HG03575 (cell line): ENCODE measurements around the gene TTF2.
"Not testable (repeated sequence)": the region's sequence is repeated elsewhere in the genome, so short reads cannot be mapped to it uniquely, and the experiment has no call there.

Source experiments
- ATAC-seq: cut with Tn5 transposase; IDR thresholded peaks from one replicate; pipeline ENCODE4 v1.9.1; 2021; ENCODE audit not compliant: unreplicated experiment, insufficient number of reproducible peaks, low FRiP score; ENCODE audit errors: extremely low read depth

The TTF2 gene

GRCh38 chr1:117138106-117138505 is 78.0 kb downstream of the TTF2 start:
- ATAC-seq: no peak

- ATAC-seq: no peak
Measured at GRCh38 chr1:117138561-117138960, 78.4 kb downstream of the TTF2 start.

GRCh38 chr1:117142200-117142599 is 82.1 kb downstream of the TTF2 start:
- ATAC-seq: no peak

- no peak for ATAC-seq
Measured at GRCh38 chr1:117143172-117143571, 83.0 kb downstream of the TTF2 start.

- no peak for ATAC-seq
Measured at GRCh38 chr1:117143871-117144270, 83.7 kb downstream of the TTF2 start.

GRCh38 chr1:117146072-117146471 is 85.9 kb downstream of the TTF2 start:
- no peak for ATAC-seq

GRCh38 chr1:117146575-117147340 is 86.6 kb downstream of the TTF2 start:
- ATAC-seq: no peak

GRCh38 chr1:117147341-117147831 is 87.3 kb downstream of the TTF2 start:
- ATAC-seq: no peak

- ATAC-seq: no peak
Measured at GRCh38 chr1:117147856-117148588, 87.9 kb downstream of the TTF2 start.

GRCh38 chr1:117150316-117150715 is 90.2 kb downstream of the TTF2 start:
- ATAC-seq: no peak

- not testable (repeated sequence) for ATAC-seq
Measured at GRCh38 chr1:117151305-117151704, 91.2 kb downstream of the TTF2 start.
